ENCODE results near the gene KDELR3. TPM values are rescaled to one million over a fixed set of nuclear protein-coding genes. Genes with fewer than 3 reads are reported as not detected.

KDELR3 gene
- total RNA-seq, 1 donor from 2014 or later: not detected

DNA sequence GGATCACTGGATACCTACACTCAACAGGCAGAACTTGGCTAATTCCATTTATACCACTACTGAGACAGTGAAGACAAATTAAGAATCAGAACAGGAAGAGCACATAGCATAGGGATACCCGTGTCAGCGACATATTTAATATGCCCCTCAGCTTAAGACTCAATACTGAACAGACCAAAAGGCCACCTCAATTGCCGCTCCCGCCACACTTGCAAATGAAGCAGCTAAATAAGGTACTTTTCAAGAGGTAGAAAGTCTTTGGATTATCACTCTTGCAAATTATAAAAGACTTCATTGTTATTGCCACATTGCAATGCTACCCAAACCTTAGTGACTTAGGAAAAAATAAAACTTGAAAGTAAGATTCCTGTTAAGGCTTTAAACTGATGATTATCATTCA is 35.1 kb downstream of the KDELR3 start:
- Mint-ChIP-seq H3K9me3 (ENCODE audit: unreplicated experiment) (peaks cover 15% of the 10 kb centered on the region), H3K4me1 (ENCODE audit: low read depth, unreplicated experiment) (peaks cover 16% of the 10 kb centered on the region), H3K27ac (ENCODE audit: unreplicated experiment) (peak overlapping the region; percentile 67), H3K27me3 (ENCODE audit: unreplicated experiment) (peaks cover 8% of the 10 kb centered on the region), H3K4me3 (ENCODE audit: unreplicated experiment) (peak overlapping the region; percentile 91), H3K36me3 (ENCODE audit: unreplicated experiment) (no peaks in the 10 kb centered on the region)
- TF ChIP-seq, protein P1, sequence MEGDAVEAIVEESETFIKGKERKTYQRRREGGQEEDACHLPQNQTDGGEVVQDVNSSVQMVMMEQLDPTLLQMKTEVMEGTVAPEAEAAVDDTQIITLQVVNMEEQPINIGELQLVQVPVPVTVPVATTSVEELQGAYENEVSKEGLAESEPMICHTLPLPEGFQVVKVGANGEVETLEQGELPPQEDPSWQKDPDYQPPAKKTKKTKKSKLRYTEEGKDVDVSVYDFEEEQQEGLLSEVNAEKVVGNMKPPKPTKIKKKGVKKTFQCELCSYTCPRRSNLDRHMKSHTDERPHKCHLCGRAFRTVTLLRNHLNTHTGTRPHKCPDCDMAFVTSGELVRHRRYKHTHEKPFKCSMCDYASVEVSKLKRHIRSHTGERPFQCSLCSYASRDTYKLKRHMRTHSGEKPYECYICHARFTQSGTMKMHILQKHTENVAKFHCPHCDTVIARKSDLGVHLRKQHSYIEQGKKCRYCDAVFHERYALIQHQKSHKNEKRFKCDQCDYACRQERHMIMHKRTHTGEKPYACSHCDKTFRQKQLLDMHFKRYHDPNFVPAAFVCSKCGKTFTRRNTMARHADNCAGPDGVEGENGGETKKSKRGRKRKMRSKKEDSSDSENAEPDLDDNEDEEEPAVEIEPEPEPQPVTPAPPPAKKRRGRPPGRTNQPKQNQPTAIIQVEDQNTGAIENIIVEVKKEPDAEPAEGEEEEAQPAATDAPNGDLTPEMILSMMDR (IDR thresholded peaks at IDR 0.05; ENCODE audit: partially characterized antibody, unreplicated experiment): no peak
- DNase-seq: no peak

GRCh38 chr22:38504731-38505540 is 37.0 kb downstream of the KDELR3 start:
- DNase-seq: peak; percentile 34
- H3K27me3 Mint-ChIP-seq (ENCODE audit: unreplicated experiment): peaks cover 8% of the 10 kb centered on the region
- H3K27ac Mint-ChIP-seq (ENCODE audit: unreplicated experiment): peak overlapping the region; percentile 97
- TF ChIP-seq, protein P1 (IDR thresholded peaks at IDR 0.05; ENCODE audit: partially characterized antibody, unreplicated experiment): no peak
- peaks cover 16% of the 10 kb centered on the region for H3K4me1 Mint-ChIP-seq (ENCODE audit: low read depth, unreplicated experiment)
- peak overlapping the region; percentile 91 for H3K4me3 Mint-ChIP-seq (ENCODE audit: unreplicated experiment)
- no peaks in the 10 kb centered on the region for H3K36me3 Mint-ChIP-seq (ENCODE audit: unreplicated experiment)
- H3K9me3 Mint-ChIP-seq (ENCODE audit: unreplicated experiment): peaks cover 17% of the 10 kb centered on the region

- H3K9me3 Mint-ChIP-seq (ENCODE audit: unreplicated experiment): peaks cover 17% of the 10 kb centered on the region
- H3K36me3 Mint-ChIP-seq (ENCODE audit: unreplicated experiment): no peaks in the 10 kb centered on the region
- DNase-seq: peak; percentile 68
Measured at GRCh38 chr22:38505541-38506117, 37.7 kb downstream of the KDELR3 start.

DNA sequence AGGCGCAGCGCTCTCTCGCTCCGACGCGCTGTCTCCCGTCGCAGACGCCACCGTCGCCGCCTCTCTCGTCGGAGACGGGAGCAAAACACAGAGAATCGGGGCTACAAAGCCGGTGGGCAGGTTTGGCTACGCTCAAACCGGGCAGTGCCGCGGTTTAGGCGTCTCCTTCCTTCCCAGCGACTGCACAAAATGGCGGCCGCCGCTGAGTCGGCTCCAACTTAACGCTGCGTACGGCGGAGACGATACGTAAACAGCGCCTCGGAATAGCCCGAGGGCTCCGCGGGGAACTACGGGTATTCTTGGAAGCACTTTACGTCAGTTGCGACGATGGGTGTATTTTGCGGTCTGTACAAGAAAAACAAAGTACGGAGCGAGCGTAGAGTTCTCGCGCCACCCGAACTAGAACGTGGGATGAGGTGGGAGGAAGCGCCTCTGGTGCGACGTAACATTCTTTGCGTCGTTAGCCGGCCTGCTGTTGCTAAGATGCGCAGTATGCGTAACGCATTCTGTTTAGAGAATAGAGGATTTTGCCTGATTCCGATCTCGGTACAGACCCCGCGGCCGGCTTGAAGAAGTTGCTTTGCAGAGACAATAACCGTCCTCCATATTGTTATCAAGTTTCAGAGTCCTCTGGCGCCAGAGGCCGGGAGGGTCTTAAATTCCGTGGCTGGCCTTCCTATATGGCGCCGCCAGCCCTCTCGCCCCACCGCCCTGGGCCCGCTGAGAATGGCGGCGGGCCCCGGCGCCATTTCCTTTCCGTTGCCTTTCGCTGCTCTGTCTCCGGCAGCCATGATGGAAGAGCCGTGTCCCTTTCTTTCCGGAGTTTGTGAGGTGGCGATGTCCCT is 38.4 kb downstream of the KDELR3 start, which contains the start of gene DDX17:
DDX17 (minus strand) TSS at position 194 of the 845 bp plus-strand sequence.
- H3K4me1 Mint-ChIP-seq (ENCODE audit: low read depth, unreplicated experiment): peaks cover 16% of the 10 kb centered on the region
- TF ChIP-seq, protein P1 (IDR thresholded peaks at IDR 0.05; ENCODE audit: partially characterized antibody, unreplicated experiment): no peak
- H3K27ac Mint-ChIP-seq (ENCODE audit: unreplicated experiment): peak within 1 kb of the TSS; percentile 100
- DNase-seq: peak; percentile 89
- peak within 1 kb of the TSS; percentile 95 for H3K4me3 Mint-ChIP-seq (ENCODE audit: unreplicated experiment)
- peaks cover 6% of the 10 kb centered on the region for H3K27me3 Mint-ChIP-seq (ENCODE audit: unreplicated experiment)
- H3K9me3 Mint-ChIP-seq (ENCODE audit: unreplicated experiment): peaks cover 15% of the 10 kb centered on the region
- H3K36me3 Mint-ChIP-seq (ENCODE audit: unreplicated experiment): no peaks in the 10 kb centered on the region

More at GRCh38 chr22:38505541-38506117, 37.7 kb downstream of the KDELR3 start:
- H3K27me3 Mint-ChIP-seq (ENCODE audit: unreplicated experiment): peaks cover 8% of the 10 kb centered on the region
- TF ChIP-seq, protein P1 (IDR thresholded peaks at IDR 0.05; ENCODE audit: partially characterized antibody, unreplicated experiment): no peak
- peak overlapping the region; percentile 100 for H3K27ac Mint-ChIP-seq (ENCODE audit: unreplicated experiment)
- peaks cover 16% of the 10 kb centered on the region for H3K4me1 Mint-ChIP-seq (ENCODE audit: low read depth, unreplicated experiment)
- H3K4me3 Mint-ChIP-seq (ENCODE audit: unreplicated experiment): peak overlapping the region; percentile 95
